ENCODE measurements around the gene TMPRSS9.
A peak's percentile ranks its signal among the peaks of the same experiment; 100 is the strongest.

The TMPRSS9 gene

GRCh38 chr19:2317756-2318155, 42.3 kb upstream of the TMPRSS9 start:
- Histone ChIP-seq H3K9me3 (ENCODE audit: low read length) (peaks cover 11% of the 10 kb centered on the region), H3K4me1 (ENCODE audit: insufficient read depth, low read length, severe bottlenecking) (peaks cover 33% of the 10 kb centered on the region), H3K27ac (ENCODE audit: low read depth, low read length, poor library complexity, severe bottlenecking) (peak overlapping the region; percentile 50), H3K9me2 (ENCODE audit: low read depth, low read length) (no peaks in the 10 kb centered on the region), H3K79me2 (ENCODE audit: insufficient read depth, low read length) (no peaks in the 10 kb centered on the region), H4K20me1 (ENCODE audit: insufficient read depth, low read length) (no peaks in the 10 kb centered on the region), H3K36me3 (ENCODE audit: insufficient read depth, low read length) (peaks cover 25% of the 10 kb centered on the region), H2AFZ (ENCODE audit: low read length) (no peak overlapping the region), H3K9ac (ENCODE audit: low read length) (no peak overlapping the region), H3K4me2 (ENCODE audit: low read length) (no peak overlapping the region), H3F3A (ENCODE audit: insufficient read depth, low read length) (no peaks in the 10 kb centered on the region), H3K4me3 (ENCODE audit: low read depth, low read length, poor library complexity, severe bottlenecking) (no peak overlapping the region), H3K27me3 (ENCODE audit: insufficient read depth, low read length) (peaks cover 15% of the 10 kb centered on the region; the same call in 1 of the 2 replicates)
- TF ChIP-seq EZH2 (IDR thresholded peaks at IDR 0.05; ENCODE audit: borderline replicate concordance, low read length), result no peak
- no peak for TF ChIP-seq CTCF (IDR thresholded peaks at IDR 0.05; ENCODE audit: low read length)

- Histone ChIP-seq H3K9ac (ENCODE audit: low read length) (no peak overlapping the region), H3K4me2 (ENCODE audit: low read length) (no peak overlapping the region)
Measured at GRCh38 chr19:2318923-2319322, 41.1 kb upstream of the TMPRSS9 start.

DNA sequence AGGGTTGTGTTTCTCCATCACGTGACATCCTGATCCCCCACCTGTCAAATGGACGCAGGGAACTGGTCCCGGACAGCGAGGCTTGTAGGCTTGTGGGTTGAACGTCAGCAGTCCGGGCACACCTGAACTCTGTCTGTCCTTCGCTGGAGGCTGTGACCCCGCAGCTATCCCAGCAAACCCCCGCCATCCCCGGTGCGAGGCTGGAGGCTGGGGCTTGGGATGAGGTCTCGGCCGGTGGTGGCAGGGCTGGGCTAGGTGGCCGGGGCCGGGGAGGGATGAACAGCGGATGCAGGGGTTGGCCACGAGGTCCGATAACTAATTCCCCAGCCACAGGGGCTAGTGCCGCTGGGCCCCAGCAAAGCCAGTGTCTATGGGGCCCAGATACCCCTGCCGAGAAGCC, 40.5 kb upstream of the TMPRSS9 start:
- no peak overlapping the region for H3K9ac ChIP-seq (ENCODE audit: low read length)
- H4K20me1 ChIP-seq (ENCODE audit: insufficient read depth, low read length), result no peaks in the 10 kb centered on the region
- H3K4me2 ChIP-seq (ENCODE audit: low read length), result no peak overlapping the region
- TF ChIP-seq EZH2 (IDR thresholded peaks at IDR 0.05; ENCODE audit: borderline replicate concordance, low read length) (no peak), CTCF (IDR thresholded peaks at IDR 0.05; ENCODE audit: low read length) (no peak)
- H3K4me1 ChIP-seq (ENCODE audit: insufficient read depth, low read length, severe bottlenecking), result peaks cover 43% of the 10 kb centered on the region
- peaks cover 10% of the 10 kb centered on the region; the same call in 1 of the 2 replicates for H3K27me3 ChIP-seq (ENCODE audit: insufficient read depth, low read length)
- no peaks in the 10 kb centered on the region for H3F3A ChIP-seq (ENCODE audit: insufficient read depth, low read length)
- H3K36me3 ChIP-seq (ENCODE audit: insufficient read depth, low read length), result peaks cover 40% of the 10 kb centered on the region
- peaks cover 10% of the 10 kb centered on the region for H3K9me3 ChIP-seq (ENCODE audit: low read length)
- H3K27ac ChIP-seq (ENCODE audit: low read depth, low read length, poor library complexity, severe bottlenecking), result peak overlapping the region; percentile 50
- H3K4me3 ChIP-seq (ENCODE audit: low read depth, low read length, poor library complexity, severe bottlenecking), result no peak overlapping the region
- no peaks in the 10 kb centered on the region for H3K79me2 ChIP-seq (ENCODE audit: insufficient read depth, low read length)
- H2AFZ ChIP-seq (ENCODE audit: low read length), result no peak overlapping the region
- no peaks in the 10 kb centered on the region for H3K9me2 ChIP-seq (ENCODE audit: low read depth, low read length)

More at GRCh38 chr19:2318923-2319322, 41.1 kb upstream of the TMPRSS9 start:
- H3F3A ChIP-seq (ENCODE audit: insufficient read depth, low read length), result no peaks in the 10 kb centered on the region
- no peak overlapping the region for H3K4me3 ChIP-seq (ENCODE audit: low read depth, low read length, poor library complexity, severe bottlenecking)
- H3K27ac ChIP-seq (ENCODE audit: low read depth, low read length, poor library complexity, severe bottlenecking), result peak overlapping the region; percentile 50
- no peaks in the 10 kb centered on the region for H3K9me2 ChIP-seq (ENCODE audit: low read depth, low read length)
- H3K27me3 ChIP-seq (ENCODE audit: insufficient read depth, low read length), result peaks cover 11% of the 10 kb centered on the region; the same call in 1 of the 2 replicates
- TF ChIP-seq CTCF (IDR thresholded peaks at IDR 0.05; ENCODE audit: low read length) (no peak), EZH2 (IDR thresholded peaks at IDR 0.05; ENCODE audit: borderline replicate concordance, low read length) (no peak)
- no peaks in the 10 kb centered on the region for H4K20me1 ChIP-seq (ENCODE audit: insufficient read depth, low read length)
- H3K36me3 ChIP-seq (ENCODE audit: insufficient read depth, low read length), result peaks cover 37% of the 10 kb centered on the region
- no peak overlapping the region for H2AFZ ChIP-seq (ENCODE audit: low read length)
- H3K79me2 ChIP-seq (ENCODE audit: insufficient read depth, low read length), result no peaks in the 10 kb centered on the region
- peaks cover 37% of the 10 kb centered on the region for H3K4me1 ChIP-seq (ENCODE audit: insufficient read depth, low read length, severe bottlenecking)
- peaks cover 11% of the 10 kb centered on the region for H3K9me3 ChIP-seq (ENCODE audit: low read length)
